Gastroesophageal sphincter (tissue), 4 donors: ENCODE results near the gene ADGRG7. TPM values are rescaled to one million over a fixed set of nuclear protein-coding genes. Genes with fewer than 3 reads are reported as not detected.

ENCODE experiments used
- ATAC-seq: fragments of 150-250 bp; one replicate; pipeline ENCODE4 v1.9.1; 2016; ENCODE audit warnings: mild to moderate bottlenecking, moderate library complexity
- H3K27ac ChIP-seq, 4 donors: fragments of 200-600 bp; sonication (generic) in 3 of 4; 1 replicate in 3 of 4; 2 replicates in 1 of 4; pipeline ENCODE4 v1.5.1; 2016 to 2019
- H3K27me3 ChIP-seq: fragments of 200-600 bp; sonication (generic); one replicate; pipeline ENCODE4 v1.5.1; 2019
- H3K36me3 ChIP-seq, 2 donors: fragments of 200-600 bp; sonication (generic); one replicate each; pipeline ENCODE4 v1.5.1; 2019; ENCODE audit warnings: control low read depth in 1 of 2
- H3K4me1 ChIP-seq, 3 donors: fragments of 200-600 bp; sonication (generic); 1 replicate in 2 of 3; 2 replicates in 1 of 3; pipeline ENCODE4 v1.5.1; 2016 to 2019; ENCODE audit warnings: control low read depth in 2 of 3
- H3K4me3 ChIP-seq, 2 donors: fragments of 200-600 bp; sonication (generic); one replicate each; pipeline ENCODE4 v1.5.1; 2019; ENCODE audit warnings: mild to moderate bottlenecking in 1 of 2, moderate library complexity in 1 of 2
- H3K9me3 ChIP-seq, 3 donors: fragments of 200-600 bp; sonication (generic); one replicate each; pipeline ENCODE4 v1.5.1; 2017 to 2019; ENCODE audit warnings: control low read depth in 2 of 3
- EP300 ChIP-seq: sonication (generic); formaldehyde crosslinking; IDR thresholded peaks from one replicate; pipeline ENCODE4 v1.6.1; 2017; ENCODE audit warnings: antibody characterized with exemption, mild to moderate bottlenecking
- POLR2A ChIP-seq, 2 donors: fragments of 450-650 bp; IDR thresholded peaks; one replicate each; pipeline ENCODE4 v1.6.1; 2017; ENCODE audit warnings: antibody characterized with exemption in 2 of 2, mild to moderate bottlenecking in 2 of 2, moderate library complexity in 1 of 2
- POLR2AphosphoS5 ChIP-seq: sonication (generic); formaldehyde crosslinking; IDR thresholded peaks from one replicate; pipeline ENCODE4 v1.6.1; 2017; ENCODE audit warnings: antibody characterized with exemption
- WGBS, 2 donors: methylation state at CpG; one replicate each; pipeline ENCODE4 v1.1.5; 2018; ENCODE audit warnings: low coverage in 1 of 2; 5-methylcytosine and 5-hydroxymethylcytosine counted together
- total RNA-seq, 4 donors: library from RNA; depleted of rRNA; stranded (reverse); fragments of >200 nt; gene quantifications; one replicate each; pipeline ENCODE4 v1.1.0, GENCODE V29; 2016
- TF ChIP-seq, protein P1 (sequence below), 4 experiments: fragments of 200-600 bp in 2 of 4; fragments of 450-650 bp in 2 of 4; sonication (generic) in 1 of 4; IDR thresholded peaks; one replicate each; pipeline ENCODE4 v1.5.1; 2017 to 2019; ENCODE audit warnings: antibody characterized with exemption in 4 of 4, mild to moderate bottlenecking in 2 of 4, moderate library complexity in 2 of 4

The ADGRG7 gene
- total RNA-seq, 4 donors from 2014 or later = 0.13 TPM; not detected in 3

DNA sequence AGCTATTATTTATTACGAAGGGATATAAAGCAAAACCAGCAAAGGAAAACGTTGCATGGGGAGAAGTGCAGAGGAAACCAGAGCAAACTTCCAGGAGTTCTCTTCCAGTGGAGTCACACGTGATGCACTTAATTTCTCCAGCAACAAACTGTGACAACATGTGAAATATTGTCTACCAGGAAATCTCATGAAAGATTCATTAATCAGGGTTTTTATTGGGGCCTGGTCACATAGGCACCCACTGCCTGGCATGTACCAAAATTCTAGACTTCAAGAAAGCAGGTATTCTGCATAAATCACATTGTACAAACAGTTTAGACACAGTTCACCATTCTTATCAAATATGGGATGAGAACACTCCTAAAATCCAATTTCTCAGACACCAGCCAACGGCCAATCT is 94.5 kb downstream of the ADGRG7 start:
- Histone ChIP-seq H3K4me1 (peaks cover 0 to 5% (median 0%) of the 10 kb centered on the region in 3 donors), H3K27me3 (no peaks in the 10 kb centered on the region), H3K4me3 (no peak overlapping the region), H3K36me3 (no peaks in the 10 kb centered on the region), H3K27ac (no peak overlapping the region), H3K9me3 (no peaks in the 10 kb centered on the region)
- no peak for TF ChIP-seq POLR2AphosphoS5
- no peak for TF ChIP-seq EP300
- TF ChIP-seq, protein P1, sequence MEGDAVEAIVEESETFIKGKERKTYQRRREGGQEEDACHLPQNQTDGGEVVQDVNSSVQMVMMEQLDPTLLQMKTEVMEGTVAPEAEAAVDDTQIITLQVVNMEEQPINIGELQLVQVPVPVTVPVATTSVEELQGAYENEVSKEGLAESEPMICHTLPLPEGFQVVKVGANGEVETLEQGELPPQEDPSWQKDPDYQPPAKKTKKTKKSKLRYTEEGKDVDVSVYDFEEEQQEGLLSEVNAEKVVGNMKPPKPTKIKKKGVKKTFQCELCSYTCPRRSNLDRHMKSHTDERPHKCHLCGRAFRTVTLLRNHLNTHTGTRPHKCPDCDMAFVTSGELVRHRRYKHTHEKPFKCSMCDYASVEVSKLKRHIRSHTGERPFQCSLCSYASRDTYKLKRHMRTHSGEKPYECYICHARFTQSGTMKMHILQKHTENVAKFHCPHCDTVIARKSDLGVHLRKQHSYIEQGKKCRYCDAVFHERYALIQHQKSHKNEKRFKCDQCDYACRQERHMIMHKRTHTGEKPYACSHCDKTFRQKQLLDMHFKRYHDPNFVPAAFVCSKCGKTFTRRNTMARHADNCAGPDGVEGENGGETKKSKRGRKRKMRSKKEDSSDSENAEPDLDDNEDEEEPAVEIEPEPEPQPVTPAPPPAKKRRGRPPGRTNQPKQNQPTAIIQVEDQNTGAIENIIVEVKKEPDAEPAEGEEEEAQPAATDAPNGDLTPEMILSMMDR (IDR thresholded peaks at IDR 0.05) = no peak
- TF ChIP-seq POLR2A (IDR thresholded peaks at IDR 0.05) = no peak
- 51 to 81% methylated on average over 4 of the region's 4 CpGs for WGBS, 2 donors
- no peak for ATAC-seq

DNA sequence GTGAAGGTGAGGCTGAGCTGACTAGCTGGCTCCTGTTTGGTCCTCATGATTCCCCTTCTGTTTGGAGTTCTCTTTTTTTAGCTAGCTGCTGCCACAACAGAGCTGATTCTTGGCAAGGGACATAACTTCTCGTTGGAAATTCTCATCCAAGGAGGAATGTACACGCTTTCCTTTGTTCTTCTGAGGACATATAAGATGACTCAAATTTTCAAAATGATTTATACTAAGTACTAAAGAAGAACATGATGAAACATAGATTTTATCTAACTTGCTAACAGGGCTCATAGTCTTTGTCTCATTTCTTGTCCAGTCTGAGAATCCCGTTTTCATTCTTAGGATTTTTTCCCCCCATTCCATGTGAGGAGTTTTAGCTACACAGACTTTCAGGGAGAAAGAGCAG is 97.0 kb downstream of the ADGRG7 start:
- no peak for ATAC-seq
- Histone ChIP-seq H3K9me3 (no peaks in the 10 kb centered on the region), H3K4me1 (peaks cover 0 to 19% (median 12%) of the 10 kb centered on the region in 3 donors), H3K27me3 (no peaks in the 10 kb centered on the region), H3K27ac (no peak overlapping the region), H3K36me3 (no peaks in the 10 kb centered on the region), H3K4me3 (no peak overlapping the region)
- no peak for TF ChIP-seq POLR2AphosphoS5
- TF ChIP-seq, protein P1 (IDR thresholded peaks at IDR 0.05) = no peak
- TF ChIP-seq POLR2A (IDR thresholded peaks at IDR 0.05) = no peak
- 43 to 69% methylated on average over 3 of the region's 3 CpGs for WGBS, 2 donors

DNA sequence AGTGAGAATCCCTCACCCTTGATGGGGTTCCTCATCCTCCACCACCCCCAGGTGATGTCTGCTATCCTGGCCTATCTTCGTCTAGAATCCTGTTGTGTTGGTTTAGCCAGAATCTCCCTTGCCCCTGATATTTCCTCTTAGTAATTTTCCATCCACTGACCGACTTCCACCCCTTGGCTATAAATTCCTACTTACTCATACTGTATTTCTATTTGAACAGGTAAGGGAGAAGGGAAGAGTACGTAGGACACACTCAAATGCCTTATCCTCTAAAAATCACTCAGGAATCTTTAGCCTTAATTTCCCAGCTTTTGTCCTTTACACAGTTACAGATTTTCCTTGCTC is 99.2 kb downstream of the ADGRG7 start:
- H3K4me3 ChIP-seq = peak overlapping the region; percentile 42 to 84
- peaks cover 0 to 41% (median 17%) of the 10 kb centered on the region in 3 donors for H3K4me1 ChIP-seq
- no peaks in the 10 kb centered on the region for H3K27me3 ChIP-seq
- H3K27ac ChIP-seq = peak overlapping the region; percentile 81 to 99 (median 95)
- 92% methylated on average over 3 of the region's 3 CpGs for WGBS, 2 donors
- H3K9me3 ChIP-seq = no peaks in the 10 kb centered on the region
- H3K36me3 ChIP-seq = peaks cover 0 to 2% of the 10 kb centered on the region in 2 donors
- TF ChIP-seq EP300 (no peak), POLR2AphosphoS5 (no peak), POLR2A (IDR thresholded peaks at IDR 0.05) (no peak)
- TF ChIP-seq, protein P1 (IDR thresholded peaks at IDR 0.05) = no peak
- ATAC-seq = no peak

DNA sequence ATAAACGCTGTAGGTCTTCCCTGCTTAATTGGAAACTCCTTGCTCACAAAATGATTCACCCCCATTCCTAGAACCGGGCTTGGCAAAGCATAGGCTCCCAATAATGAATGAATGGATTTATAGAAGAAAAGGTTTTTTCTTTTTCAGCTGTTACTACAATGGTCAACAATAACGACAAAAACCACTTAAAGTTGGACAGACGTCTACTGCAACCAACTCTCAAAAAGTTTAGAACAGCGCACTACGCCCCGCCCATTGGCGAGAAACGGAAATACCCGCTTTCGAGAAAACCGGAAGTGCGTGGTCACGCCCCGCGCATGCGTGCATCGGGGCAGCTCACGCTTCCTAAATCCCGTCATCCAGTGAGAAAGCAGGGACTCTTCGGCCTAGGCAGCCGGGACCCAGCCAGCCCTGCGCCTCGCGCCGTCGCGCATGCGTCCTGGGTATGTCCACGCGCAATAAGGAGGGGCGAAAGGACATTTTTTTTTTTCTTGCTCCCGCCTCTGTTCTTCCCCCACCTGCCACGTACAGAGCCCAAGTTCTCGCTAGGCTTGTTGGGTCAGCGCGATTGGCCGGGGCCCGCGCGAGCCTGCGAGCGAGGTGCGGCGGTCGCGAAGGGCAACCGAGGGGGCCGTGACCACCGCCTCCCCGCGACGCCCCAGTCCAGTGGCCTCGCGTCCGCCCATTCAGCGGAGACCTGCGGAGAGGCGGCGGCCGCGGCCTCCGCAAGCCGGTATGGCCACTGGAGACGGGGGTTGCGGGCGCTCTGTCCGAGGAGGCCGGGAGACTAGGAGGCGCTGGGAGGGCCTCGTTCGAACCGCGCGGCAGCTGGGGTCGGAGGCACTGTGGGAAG is 99.8 kb downstream of the ADGRG7 start, which contains the start of gene TFG:
Gene TFG (plus strand): TSS at position 506 of the 853 bp plus-strand sequence. CDS start 4,192 bp downstream, outside the sequence.
- peaks cover 0 to 47% (median 17%) of the 10 kb centered on the region in 3 donors for H3K4me1 ChIP-seq
- TF ChIP-seq POLR2AphosphoS5 (peak; percentile 72), POLR2A (IDR thresholded peaks at IDR 0.05) (peak; percentile 59 to 72), EP300 (no peak)
- peak within 1 kb of the TSS; percentile 88 to 99 (median 95) for H3K27ac ChIP-seq
- WGBS, 2 donors = 0 to 1% methylated on average over 18 to 26 of the region's 76 CpGs
- ATAC-seq = peak; percentile 99
- H3K36me3 ChIP-seq = peaks cover 0 to 8% of the 10 kb centered on the region in 2 donors
- H3K9me3 ChIP-seq = no peaks in the 10 kb centered on the region
- no peaks in the 10 kb centered on the region for H3K27me3 ChIP-seq
- peak within 1 kb of the TSS; percentile 84 to 88 for H3K4me3 ChIP-seq

DNA sequence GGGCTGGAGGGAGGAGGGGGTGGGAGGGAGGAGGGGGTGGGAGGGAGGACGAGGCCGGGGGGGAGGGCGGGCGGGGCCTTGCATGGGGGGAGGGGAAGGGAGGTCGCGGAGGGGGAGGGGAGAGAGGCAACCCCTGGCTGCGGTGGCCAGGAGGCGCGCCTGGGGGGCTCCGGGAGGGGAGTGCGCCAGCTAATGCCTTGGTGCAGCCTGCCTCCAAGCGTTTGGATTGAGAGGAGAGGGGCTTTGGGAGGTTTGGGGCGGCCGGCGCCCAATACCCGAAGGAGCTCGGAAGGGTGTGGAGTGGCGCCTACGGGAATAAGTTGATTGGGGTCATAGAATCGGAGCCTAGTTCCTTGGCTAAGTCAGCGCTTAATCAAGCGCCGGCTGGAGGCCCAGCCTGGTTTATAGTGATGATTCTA is 100.5 kb downstream of the ADGRG7 start:
- Histone ChIP-seq H3K36me3 (peaks cover 0 to 14% of the 10 kb centered on the region in 2 donors), H3K4me1 (peaks cover 0 to 52% (median 18%) of the 10 kb centered on the region in 3 donors), H3K4me3 (peak overlapping the region; percentile 84 to 88), H3K27me3 (no peaks in the 10 kb centered on the region), H3K27ac (peak overlapping the region; percentile 88 to 99 (median 95)), H3K9me3 (no peaks in the 10 kb centered on the region)
- no peak for ATAC-seq
- TF ChIP-seq POLR2A (IDR thresholded peaks at IDR 0.05) (no peak), POLR2AphosphoS5 (peak; percentile 3), EP300 (no peak)
- TF ChIP-seq, protein P1 (IDR thresholded peaks at IDR 0.05) = peak in 1 of 4 experiments; percentile 18
- WGBS, 2 donors = 0% methylated on average over 17 of the region's 23 CpGs; no CpG with 5 or more reads in 1 of the 2 donors
